Adrenal gland (tissue), 12 donors: Measurements from ENCODE around the gene UXT. TPM values are rescaled to one million over a fixed set of nuclear protein-coding genes. Genes with fewer than 3 reads are reported as not detected.

ENCODE experiments used
- DNase-seq, 7 donors: peaks; one replicate each; pipeline ENCODE4 v3.0.0-alpha.2; 2019 to 2020
- H3K27ac ChIP-seq, 5 donors: fragments of 200-600 bp; sonication (generic) in 4 of 5; 1 replicate in 3 of 5; 2 replicates in 2 of 5; pipeline versions ENCODE4 v1.5.1 to v1.8.0; 2016 to 2020; ENCODE audit warnings: mild to moderate bottlenecking in 1 of 5
- H3K27me3 ChIP-seq: fragments of 200-600 bp; 2 replicates; pipeline ENCODE4 v1.8.0; 2021
- H3K36me3 ChIP-seq, 2 donors: fragments of 200-600 bp; replicated peaks in 1 of 2; 1 replicate in 1 of 2; 2 replicates in 1 of 2; pipeline versions ENCODE4 v1.5.1 to v1.8.0; 2018 to 2022
- H3K4me1 ChIP-seq, 2 donors: fragments of 200-600 bp; replicated peaks in 1 of 2; 1 replicate in 1 of 2; 2 replicates in 1 of 2; pipeline versions ENCODE4 v1.5.1 to v1.8.0; 2018 to 2021
- H3K4me3 ChIP-seq, 4 donors: fragments of 200-600 bp; sonication (generic) in 3 of 4; one replicate each; pipeline ENCODE4 v1.5.1; 2016 to 2018
- H3K9me3 ChIP-seq, 3 donors: fragments of 200-600 bp; sonication (generic) in 1 of 3; replicated peaks in 1 of 3; 1 replicate in 2 of 3; 2 replicates in 1 of 3; pipeline versions ENCODE4 v1.5.1 to v1.8.0; 2016 to 2021
- POLR2A ChIP-seq, 2 donors: fragments of 450-650 bp; IDR thresholded peaks; one replicate each; pipeline ENCODE4 v1.6.1; 2017; ENCODE audit warnings: antibody characterized with exemption in 2 of 2, mild to moderate bottlenecking in 2 of 2, moderate library complexity in 1 of 2
- WGBS, 4 donors: extraction: QIAGEN DNeasy Blood & Tissue Kit in 2 of 4; methylation state at CpG; one replicate each; pipeline versions ENCODE4 v1.1.5 to v1.1.7; 2013 to 2017; 5-methylcytosine and 5-hydroxymethylcytosine counted together
- intact Hi-C, 2 donors: fragments of 100-400 bp; cut with DNase I; formaldehyde crosslinking; loops; one replicate each; pipeline versions ENCODE4 v1.14.1 to v1.15.0; 2022 to 2023
- polyA plus RNA-seq, 3 donors: library from polyadenylated mRNA; stranded (reverse); fragments of 200-250 nt in 2 of 3; fragments of 350-450 nt in 1 of 3; fragmentation: Illumina TruSeq in 1 of 3; extraction: RNeasy Lipid Tissue Mini Kit (QIAGEN cat#74804) in 1 of 3; gene quantifications; one replicate each; pipeline ENCODE4 v1.2.3, GENCODE V29; 2013 to 2014
- total RNA-seq, 9 donors: library from RNA; depleted of rRNA in 4 of 9; stranded (reverse); fragments of >200 nt in 4 of 9; fragments of 120-200 nt in 1 of 9; fragmentation: NEBNext Ultra II Directional in 1 of 9; extraction: Animal tissue kit (Norgen Biotek cat#: 25700) in 1 of 9; gene quantifications; one replicate each; pipeline versions ENCODE4 v1.1.0 to v1.2.4, GENCODE V29; 2013 to 2023
- TF ChIP-seq, protein P1 (sequence below), 6 experiments: fragments of 450-650 bp in 4 of 6; fragments of 200-600 bp in 2 of 6; sonication (generic) in 1 of 6; IDR thresholded peaks; 1 replicate in 5 of 6; 2 replicates in 1 of 6; pipeline versions ENCODE4 v1.5.1 to v1.8.0; 2016 to 2021; ENCODE audit warnings: antibody characterized with exemption in 6 of 6, mild to moderate bottlenecking in 2 of 6, moderate library complexity in 1 of 6
- donor health status: healthy with polysubstance abuse.
- donor health status: Bipolar disorder and iron deficiency.
- donor health status: DM: yes; HTN: yes; CAD: no.
- donor health status: DM: no; HTN: no; CAD: no.
- donor health status: DM: no; HTN: no; CAD: no.
- donor health status: DM: yes; HTN: yes; CAD: no.

The UXT gene
- total and polyA plus RNA-seq, 12 donors = 120 to 176 (median 151) TPM

- H3K4me1 ChIP-seq = no peaks in the 10 kb centered on the region
- H3K9me3 ChIP-seq = no peaks in the 10 kb centered on the region
- H3K27ac ChIP-seq = no peak overlapping the region
- H3K27me3 ChIP-seq = no peaks in the 10 kb centered on the region
- 77 to 83% (median 80%) methylated on average over 4 to 5 of the region's 5 CpGs for WGBS, 4 donors
- TF ChIP-seq, protein P1, sequence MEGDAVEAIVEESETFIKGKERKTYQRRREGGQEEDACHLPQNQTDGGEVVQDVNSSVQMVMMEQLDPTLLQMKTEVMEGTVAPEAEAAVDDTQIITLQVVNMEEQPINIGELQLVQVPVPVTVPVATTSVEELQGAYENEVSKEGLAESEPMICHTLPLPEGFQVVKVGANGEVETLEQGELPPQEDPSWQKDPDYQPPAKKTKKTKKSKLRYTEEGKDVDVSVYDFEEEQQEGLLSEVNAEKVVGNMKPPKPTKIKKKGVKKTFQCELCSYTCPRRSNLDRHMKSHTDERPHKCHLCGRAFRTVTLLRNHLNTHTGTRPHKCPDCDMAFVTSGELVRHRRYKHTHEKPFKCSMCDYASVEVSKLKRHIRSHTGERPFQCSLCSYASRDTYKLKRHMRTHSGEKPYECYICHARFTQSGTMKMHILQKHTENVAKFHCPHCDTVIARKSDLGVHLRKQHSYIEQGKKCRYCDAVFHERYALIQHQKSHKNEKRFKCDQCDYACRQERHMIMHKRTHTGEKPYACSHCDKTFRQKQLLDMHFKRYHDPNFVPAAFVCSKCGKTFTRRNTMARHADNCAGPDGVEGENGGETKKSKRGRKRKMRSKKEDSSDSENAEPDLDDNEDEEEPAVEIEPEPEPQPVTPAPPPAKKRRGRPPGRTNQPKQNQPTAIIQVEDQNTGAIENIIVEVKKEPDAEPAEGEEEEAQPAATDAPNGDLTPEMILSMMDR (IDR thresholded peaks at IDR 0.05) = no peak
- no peak for TF ChIP-seq POLR2A (IDR thresholded peaks at IDR 0.05)
- no peak overlapping the region for H3K4me3 ChIP-seq
- no peak for DNase-seq
- intact Hi-C loops = no loop called here
- H3K36me3 ChIP-seq = peaks cover 0 to 9% of the 10 kb centered on the region in 2 donors
These were observed 27.3 kb downstream of the UXT start for GRCh38 chrX:47631676-47632075.

GRCh38 chrX:47629419-47630200 is 29.4 kb downstream of the UXT start, which contains the start of gene CFP:
Gene CFP (minus strand): TSS chrX:47629930. CDS start chrX:47629844, 86 bp downstream.
- TF ChIP-seq, protein P1 (IDR thresholded peaks at IDR 0.05) = no peak
- TF ChIP-seq POLR2A (IDR thresholded peaks at IDR 0.05) = no peak
- DNase-seq = no peak
- H3K4me3 ChIP-seq = no peak within 1 kb of the TSS
- no peaks in the 10 kb centered on the region for H3K36me3 ChIP-seq
- no peaks in the 10 kb centered on the region for H3K27me3 ChIP-seq
- WGBS, 4 donors = 48 to 74% (median 55%) methylated on average over 4 to 14 of the region's 14 CpGs
- no peaks in the 10 kb centered on the region for H3K4me1 ChIP-seq
- intact Hi-C loops = no loop called here
- no peaks in the 10 kb centered on the region for H3K9me3 ChIP-seq
- H3K27ac ChIP-seq = no peak within 1 kb of the TSS

DNA sequence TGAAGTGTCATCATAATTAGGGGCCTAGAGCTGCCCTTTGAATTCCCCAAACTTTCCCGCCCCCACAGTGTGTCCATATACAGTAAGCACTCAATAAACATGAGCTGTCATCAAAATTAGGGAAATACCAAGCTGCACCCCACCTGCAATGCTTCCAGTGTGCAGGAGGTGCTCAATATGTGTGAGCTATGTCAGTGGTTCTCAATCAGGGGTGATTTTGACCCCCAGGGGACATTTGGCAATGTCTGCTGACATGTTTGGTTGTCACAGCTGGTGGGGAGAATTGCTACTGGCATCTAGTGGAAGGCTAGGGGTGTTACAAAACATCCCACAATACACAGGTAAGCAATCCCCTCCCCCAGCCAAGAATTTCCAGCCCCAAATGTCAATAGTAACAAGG is 30.0 kb downstream of the UXT start:
- H3K27me3 ChIP-seq = no peaks in the 10 kb centered on the region
- intact Hi-C loops = no loop called here
- no peaks in the 10 kb centered on the region for H3K36me3 ChIP-seq
- H3K9me3 ChIP-seq = no peaks in the 10 kb centered on the region
- H3K27ac ChIP-seq = no peak overlapping the region
- TF ChIP-seq, protein P1 (IDR thresholded peaks at IDR 0.05) = no peak
- TF ChIP-seq POLR2A (IDR thresholded peaks at IDR 0.05) = no peak
- WGBS, 4 donors = 76 to 100% methylated on average over 1 of the region's 1 CpG; no CpG with 5 or more reads in 2 of the 4 donors
- no peaks in the 10 kb centered on the region for H3K4me1 ChIP-seq
- H3K4me3 ChIP-seq = no peak overlapping the region
- DNase-seq = no peak

- Histone ChIP-seq H3K4me3 (no peak overlapping the region), H3K27me3 (peaks cover 9% of the 10 kb centered on the region), H3K36me3 (no peaks in the 10 kb centered on the region), H3K9me3 (no peaks in the 10 kb centered on the region), H3K27ac (no peak overlapping the region), H3K4me1 (no peaks in the 10 kb centered on the region)
- intact Hi-C loops = no loop called here
- no peak for TF ChIP-seq POLR2A (IDR thresholded peaks at IDR 0.05)
- TF ChIP-seq, protein P1 (IDR thresholded peaks at IDR 0.05) = no peak
- 85 to 96% (median 88%) methylated on average over 2 of the region's 2 CpGs; no CpG with 5 or more reads in 1 of the 4 donors for WGBS, 4 donors
- DNase-seq = no peak
These were observed 33.6 kb downstream of the UXT start for GRCh38 chrX:47625365-47625764.
